T-helper 2 cell treated with Interferon-gamma antibody and Interleukin-4, amounts not matched to agents 100 ng/mL and 5 ng/mL, for 36 hours (primary cell): ENCODE measurements around the gene RPL9. TPM values are rescaled to one million over a fixed set of nuclear protein-coding genes. Genes with fewer than 3 reads are reported as not detected.
"Not testable (repeated sequence)": the region's sequence is repeated elsewhere in the genome, so short reads cannot be mapped to it uniquely, and the experiment has no call there.

ENCODE experiments used
- intact Hi-C: fragments of 100-400 bp; cut with micrococcal nuclease; formaldehyde crosslinking; loops from one replicate; pipeline ENCODE4 v1.15.1; 2023
- total RNA-seq: library from RNA; stranded (reverse); gene quantifications from 2 replicates; pipeline ENCODE4 v1.2.3, GENCODE V29; 2022

Gene RPL9
- 1,381 and 1,435 TPM in 2 replicates for total RNA-seq

DNA sequence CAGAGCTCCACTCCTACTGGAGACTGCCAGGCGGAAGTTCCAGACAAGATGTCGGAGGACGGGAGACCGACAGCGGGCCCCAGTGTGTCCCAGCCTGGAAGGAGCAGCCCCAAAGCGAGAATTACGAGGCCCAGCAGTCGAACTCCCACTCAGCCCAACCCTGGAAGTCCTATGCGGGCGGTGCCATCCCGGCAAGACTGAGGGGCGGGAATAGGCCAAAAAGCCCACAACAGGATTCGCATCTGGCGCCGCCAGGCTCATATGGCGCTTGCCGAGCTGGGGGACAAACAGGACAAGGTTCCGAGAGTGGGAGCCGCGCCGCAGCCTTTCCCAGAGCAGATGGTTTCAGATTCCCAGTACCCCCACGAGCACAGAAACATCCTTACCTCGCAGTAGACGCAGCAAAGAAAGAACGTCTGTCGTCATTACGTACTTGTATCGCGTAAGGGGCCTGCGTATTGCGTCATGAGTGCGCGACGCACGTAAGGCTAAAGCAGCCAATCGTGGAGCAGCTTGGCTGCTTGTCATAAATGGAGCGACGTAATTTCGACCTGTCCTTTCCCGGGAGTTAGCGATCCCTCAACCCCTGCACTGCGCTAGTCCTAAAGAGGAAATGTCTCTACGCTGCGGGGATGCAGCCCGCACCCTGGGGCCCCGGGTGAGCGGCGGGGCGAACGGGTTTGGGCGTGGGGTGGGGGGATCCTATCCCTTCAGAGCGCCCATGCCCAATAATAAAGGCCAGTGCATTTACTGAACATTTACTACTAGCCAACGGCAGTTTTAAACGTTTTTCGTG, at the start of gene RPL9, which contains the start of gene LIAS:
RPL9 (minus strand) TSS at position 418 of the 796 bp plus-strand sequence. CDS start 483 bp downstream, outside the sequence.
LIAS (plus strand) TSS at position 552 of the 796 bp plus-strand sequence; CDS start at position 614, 62 bp downstream.
- intact Hi-C loops, result loop anchor here (1.0 to 10.0 kb wide), 9 partner anchors 69 to 598 kb away; partner anchors contain the start of genes N4BP2, PDS5A, RFC1 and SMIM14

- intact Hi-C loops, result no loop called here
Observed at GRCh38 chr4:39505581-39505980, 46.9 kb upstream of the RPL9 start.

- intact Hi-C loops, result no loop called here
Observed at GRCh38 chr4:39504538-39504937, 45.8 kb upstream of the RPL9 start.

DNA sequence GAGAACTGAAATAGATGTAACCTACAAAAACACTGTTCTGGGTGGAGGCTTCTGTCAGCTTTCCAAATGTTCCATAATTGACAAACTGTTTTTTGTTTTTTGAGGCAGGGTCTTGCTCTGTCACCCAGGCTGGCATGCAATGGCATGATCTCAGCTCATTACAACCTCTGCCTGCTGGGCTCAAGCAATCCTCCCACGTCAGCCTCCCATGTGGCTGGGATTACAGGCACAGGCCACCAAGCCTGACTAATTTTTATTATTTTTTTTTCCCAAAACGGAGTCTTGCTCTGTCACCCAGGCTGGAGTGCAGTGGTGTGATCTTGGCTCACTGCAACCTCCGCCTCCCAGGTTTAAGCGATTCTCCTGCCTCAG, 43.9 kb upstream of the RPL9 start:
- intact Hi-C loops, result not testable (repeated sequence)

- intact Hi-C loops, result no loop called here
Observed at GRCh38 chr4:39502019-39502663, 43.4 kb upstream of the RPL9 start.

GRCh38 chr4:39498727-39499020, 40.0 kb upstream of the RPL9 start:
- intact Hi-C loops, result no loop called here

DNA sequence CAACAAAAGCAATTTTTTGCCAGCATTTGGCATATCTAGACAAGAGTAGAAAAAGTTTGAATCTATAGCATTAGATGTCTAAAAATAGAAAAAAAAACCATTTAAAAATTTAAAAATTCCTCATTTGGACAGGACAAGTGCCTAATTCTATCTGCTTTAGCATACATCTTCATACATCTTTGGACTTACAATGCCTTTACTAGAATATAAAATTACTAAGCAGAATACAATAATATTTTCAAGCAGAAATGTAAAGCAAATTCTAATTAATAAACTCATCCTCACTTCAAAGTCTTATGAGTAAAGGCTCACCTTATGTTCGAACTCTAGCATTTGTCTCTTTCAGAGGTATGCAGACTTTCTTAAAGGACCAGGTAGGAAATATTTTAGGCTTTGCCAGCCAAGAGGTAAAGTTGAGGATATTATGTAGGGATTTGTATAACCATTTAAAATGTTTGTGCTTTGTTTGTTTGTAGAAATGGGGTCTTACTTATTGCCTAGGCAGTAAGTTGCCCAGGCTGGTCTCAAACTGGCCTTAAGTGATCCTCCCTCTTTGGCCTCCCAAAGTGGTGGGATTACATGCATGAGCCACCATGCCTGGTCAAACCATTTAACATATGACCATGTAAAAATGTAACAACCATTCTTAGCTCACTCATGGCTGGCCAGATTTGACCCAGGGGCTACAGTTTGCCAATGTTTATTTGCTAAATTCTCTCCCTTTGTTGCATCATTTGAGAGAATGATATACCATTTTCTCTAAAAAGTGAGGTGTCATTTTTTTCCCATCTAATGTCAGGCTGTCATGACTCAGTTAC, 39.4 kb upstream of the RPL9 start:
- intact Hi-C loops, result no loop called here

DNA sequence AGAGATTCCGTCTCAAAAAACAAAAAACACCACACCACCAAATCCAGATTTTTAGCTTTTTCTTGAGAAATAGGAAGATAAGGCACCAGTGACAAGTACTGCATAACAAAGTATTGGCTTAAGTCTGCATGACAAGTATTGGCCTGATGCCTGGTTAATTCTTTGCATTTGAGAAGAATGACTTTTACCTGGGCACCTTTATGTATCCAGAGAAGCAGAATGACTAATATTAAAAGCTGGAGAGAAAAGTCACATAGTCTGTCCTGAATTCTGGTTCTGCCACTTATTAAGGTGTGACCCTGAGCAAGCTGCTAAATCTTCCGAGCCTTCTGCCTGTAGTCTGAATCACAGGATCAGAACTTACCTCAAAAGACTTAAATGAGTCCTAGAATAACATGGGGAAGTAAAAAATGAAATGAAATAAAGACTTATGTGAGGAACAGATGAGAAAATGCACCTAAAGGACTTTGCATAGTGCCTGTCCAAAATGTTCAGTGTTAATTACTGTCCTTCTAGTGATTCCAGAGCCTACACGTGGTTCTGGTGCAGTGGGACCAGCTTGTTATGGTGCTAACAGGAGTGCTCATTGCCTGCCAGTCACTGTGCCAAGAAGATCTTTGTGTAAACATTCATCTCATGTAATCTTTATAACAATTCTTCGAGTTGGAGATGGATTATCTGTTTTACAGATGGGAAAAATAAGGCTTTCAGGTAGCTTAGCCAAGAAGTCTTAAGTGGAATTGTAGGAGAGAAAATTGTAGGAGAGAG, 36.9 kb upstream of the RPL9 start:
- intact Hi-C loops, result no loop called here

DNA sequence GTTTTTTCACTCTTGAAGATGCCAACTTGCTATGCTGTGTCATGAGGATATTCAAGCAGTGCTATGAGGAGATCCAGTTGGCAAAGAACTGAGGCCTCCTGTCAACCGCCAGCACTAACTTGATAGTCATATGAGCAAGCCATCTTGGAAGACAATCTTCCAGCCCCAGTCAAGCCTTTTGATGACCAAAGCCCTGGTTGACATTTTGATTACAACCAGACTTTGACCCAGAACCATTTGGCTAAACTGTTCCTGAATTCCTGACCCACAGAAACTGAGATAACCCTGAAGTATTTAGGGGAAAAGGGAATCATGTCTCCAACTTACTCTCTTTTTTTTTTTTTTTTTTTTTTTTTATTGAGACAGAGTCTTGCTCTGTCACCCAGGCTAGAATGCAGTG, 35.6 kb upstream of the RPL9 start:
- intact Hi-C loops, result no loop called here

DNA sequence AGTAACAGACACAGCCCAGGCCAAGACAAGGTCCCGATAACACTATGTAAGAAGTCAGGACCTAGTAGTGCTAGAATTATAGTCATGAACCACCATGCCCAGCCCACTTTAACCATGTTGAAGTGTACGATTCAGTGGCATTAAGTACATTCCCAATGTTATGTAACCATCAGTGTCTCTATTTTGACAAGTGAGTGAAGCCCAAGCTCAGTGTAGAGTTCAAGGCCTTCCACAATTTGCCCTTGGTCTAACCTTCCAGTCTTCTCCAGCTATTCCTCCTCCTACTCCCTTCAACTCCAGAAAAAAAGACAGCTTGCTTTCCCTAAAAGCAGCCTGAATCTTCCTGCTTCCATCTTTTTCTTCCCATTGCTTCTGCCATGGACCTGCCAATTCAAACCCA, 31.6 kb upstream of the RPL9 start:
- intact Hi-C loops, result no loop called here

DNA sequence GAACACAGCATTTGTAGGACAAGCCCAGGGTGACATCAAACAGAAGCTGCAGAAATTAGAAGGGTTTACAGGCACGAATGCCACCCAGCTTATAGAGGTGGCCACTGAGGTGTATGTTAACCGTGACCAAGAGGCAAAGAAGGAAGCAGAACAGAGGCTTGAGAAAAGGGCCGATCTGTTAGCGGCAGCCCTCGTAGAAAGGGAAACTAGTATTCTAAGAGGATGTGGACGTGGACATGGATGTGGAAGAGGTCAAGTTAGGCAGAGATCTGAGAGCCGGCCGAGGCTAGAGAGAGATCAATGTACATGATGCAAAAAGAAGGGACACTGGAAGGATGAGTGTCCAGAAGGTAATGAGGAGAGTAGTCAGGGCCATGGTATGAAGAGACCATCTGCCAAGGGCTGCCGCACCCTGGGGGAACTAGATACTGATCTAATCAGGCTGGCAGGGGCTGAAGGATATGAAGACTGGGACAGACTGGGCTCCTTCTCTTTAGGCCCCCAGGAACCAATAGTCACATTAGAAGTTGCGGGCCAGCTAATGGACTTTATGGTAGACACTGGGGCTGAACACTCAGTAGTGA, 27.6 kb upstream of the RPL9 start:
- intact Hi-C loops, result no loop called here

GRCh38 chr4:39484582-39485272, 26.0 kb upstream of the RPL9 start:
- intact Hi-C loops, result no loop called here

GRCh38 chr4:39480902-39481695, 22.4 kb upstream of the RPL9 start:
- intact Hi-C loops, result no loop called here

- intact Hi-C loops, result no loop called here
Observed at GRCh38 chr4:39480251-39480650, 21.5 kb upstream of the RPL9 start.

GRCh38 chr4:39476187-39476895, 17.6 kb upstream of the RPL9 start:
- intact Hi-C loops, result no loop called here

GRCh38 chr4:39472396-39472795, 13.7 kb upstream of the RPL9 start:
- intact Hi-C loops, result no loop called here

GRCh38 chr4:39470402-39470801, 11.7 kb upstream of the RPL9 start:
- intact Hi-C loops, result no loop called here

GRCh38 chr4:39469429-39470077, 10.8 kb upstream of the RPL9 start:
- intact Hi-C loops, result loop anchor here (1.0 to 5.0 kb wide), 2 partner anchors 188 to 507 kb away; no protein-coding TSS in a partner anchor
